Islet precursor cell (in vitro differentiated cells): ENCODE data around the gene KCNH5.

Experiments
- DNase-seq: peaks from one replicate; pipeline ENCODE4 v3.0.0-alpha.2; 2018

KCNH5 gene

GRCh38 chr14:62994096-62994495 lies 51.2 kb downstream of the KCNH5 start:
- no peak for DNase-seq

- no peak for DNase-seq
Observed at GRCh38 chr14:62988967-62989366, 56.3 kb downstream of the KCNH5 start.

GRCh38 chr14:62983821-62984220 lies 61.4 kb downstream of the KCNH5 start:
- no peak for DNase-seq

DNA sequence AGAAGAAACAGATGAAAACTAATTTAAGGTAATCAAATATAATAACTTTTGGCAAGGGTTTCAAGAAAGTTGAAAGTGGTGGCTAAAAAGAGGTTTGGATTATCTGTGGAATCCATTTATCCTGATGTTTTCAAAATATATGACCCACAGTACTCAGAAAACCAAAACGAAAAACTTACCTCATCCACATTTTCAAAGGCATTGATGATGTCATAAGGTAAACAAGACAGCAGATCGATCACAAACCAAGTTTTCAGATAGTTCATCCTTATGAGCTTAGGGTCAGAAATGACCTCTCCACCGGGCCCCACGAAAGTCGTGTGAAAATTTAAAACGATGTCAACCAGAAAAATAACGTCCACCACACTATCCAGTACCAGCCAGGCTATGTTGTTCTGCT lies 64.6 kb downstream of the KCNH5 start:
- no peak for DNase-seq

- no peak for DNase-seq
Observed at GRCh38 chr14:62957562-62957961, 87.7 kb downstream of the KCNH5 start.

GRCh38 chr14:62956413-62956812 lies 88.8 kb downstream of the KCNH5 start:
- DNase-seq, result no peak

DNA sequence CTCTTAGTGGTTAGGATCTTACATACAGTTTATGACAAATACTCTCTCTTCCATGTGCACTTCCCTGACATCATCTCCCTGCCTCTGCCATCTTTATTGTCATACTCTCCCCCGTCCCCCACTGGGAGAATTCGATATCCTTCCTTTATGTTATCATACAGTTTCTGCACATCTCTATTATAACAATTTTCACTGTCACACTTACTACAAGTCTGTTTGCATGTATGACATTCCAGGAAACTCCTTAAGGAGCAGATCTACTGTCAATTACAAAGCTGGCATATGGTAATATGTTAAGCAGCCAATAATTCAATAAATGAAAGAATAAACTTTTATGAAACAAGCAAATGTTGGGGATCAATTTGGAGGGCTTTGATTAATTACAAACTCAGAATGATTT lies 91.1 kb downstream of the KCNH5 start:
- no peak for DNase-seq

DNA sequence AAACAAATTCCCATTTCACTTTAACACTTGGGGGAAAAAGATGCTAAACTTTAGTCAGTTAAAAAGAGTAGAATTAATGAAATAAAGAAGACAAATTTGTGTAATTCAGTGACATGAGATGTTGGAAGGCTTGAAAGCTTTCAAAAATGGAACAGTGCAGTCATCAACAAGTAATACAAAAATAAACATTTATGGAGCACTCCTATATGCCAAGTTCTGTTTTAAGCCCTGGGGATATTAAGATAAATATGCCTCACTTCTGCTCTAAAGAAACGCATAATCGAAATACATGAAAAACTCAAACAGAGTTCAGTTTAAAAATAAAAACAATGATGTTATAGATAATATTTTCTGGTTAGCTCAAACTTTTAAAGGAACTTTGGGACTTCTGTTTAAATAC lies 93.0 kb downstream of the KCNH5 start:
- DNase-seq, result no peak

DNA sequence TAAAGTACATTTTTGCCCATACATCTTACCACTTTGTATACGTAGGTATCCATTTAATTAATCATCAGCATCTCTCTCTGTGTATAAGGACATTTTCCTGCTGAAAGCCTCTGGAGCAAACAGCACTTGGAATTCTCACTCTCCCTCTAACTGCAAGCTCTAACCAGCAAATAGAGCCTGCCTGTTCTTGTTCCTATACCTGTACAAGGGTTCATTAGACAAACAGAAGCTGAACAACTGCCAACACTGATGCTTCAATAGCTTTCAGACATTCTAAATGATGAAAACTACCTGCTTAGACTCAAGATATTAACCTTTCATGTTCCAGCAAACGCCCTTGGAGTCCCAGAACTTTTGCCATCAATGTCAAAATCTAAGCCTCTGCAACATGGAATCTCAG lies 98.0 kb downstream of the KCNH5 start:
- DNase-seq, result no peak

GRCh38 chr14:62946221-62946620 lies 99.0 kb downstream of the KCNH5 start:
- no peak for DNase-seq

- DNase-seq, result no peak
Observed at GRCh38 chr14:62943202-62943601, 102.1 kb downstream of the KCNH5 start.

DNA sequence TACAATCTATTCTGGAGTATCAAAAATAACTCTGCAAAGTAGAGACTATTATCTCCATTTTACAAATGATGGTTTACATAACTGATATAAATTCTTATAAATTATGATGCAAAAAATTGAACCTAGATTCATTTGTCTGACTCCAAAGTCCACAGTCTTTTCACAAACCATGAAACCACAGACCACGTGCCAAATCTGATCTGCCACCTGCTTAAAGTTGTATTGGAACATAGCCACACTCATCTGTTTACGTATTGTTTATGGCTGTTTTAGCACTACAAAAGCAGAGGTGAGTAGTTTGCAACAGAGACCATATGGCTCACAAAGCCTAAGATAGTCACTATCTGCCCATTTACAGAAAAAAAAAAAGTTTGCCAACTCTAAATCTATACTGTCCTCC lies 105.3 kb downstream of the KCNH5 start:
- no peak for DNase-seq

GRCh38 chr14:62938778-62939177 lies 106.5 kb downstream of the KCNH5 start:
- no peak for DNase-seq

GRCh38 chr14:62934439-62934838 lies 110.8 kb downstream of the KCNH5 start:
- DNase-seq, result no peak

GRCh38 chr14:62921466-62921865 lies 123.8 kb downstream of the KCNH5 start:
- DNase-seq, result no peak

DNA sequence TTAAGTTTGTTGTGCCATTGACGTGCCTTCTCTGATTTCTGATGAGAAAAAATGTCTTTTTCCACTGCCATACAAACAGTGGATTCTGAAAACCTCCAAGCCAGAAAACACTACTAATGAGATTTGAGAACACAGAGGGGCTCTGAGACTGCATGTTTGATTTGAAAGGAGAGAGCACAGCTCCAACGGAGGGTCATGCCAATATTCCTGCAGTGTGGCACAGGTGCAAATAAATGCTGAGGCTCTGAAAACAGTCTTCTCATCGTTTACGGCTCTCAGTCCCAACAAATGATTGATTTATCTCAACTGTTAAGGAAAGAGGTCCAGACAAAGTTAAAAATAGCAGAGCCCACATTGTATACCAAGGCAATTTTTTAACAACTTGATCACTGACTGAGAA lies 128.7 kb downstream of the KCNH5 start:
- no peak for DNase-seq

GRCh38 chr14:62914873-62915272 lies 130.4 kb downstream of the KCNH5 start:
- no peak for DNase-seq

DNA sequence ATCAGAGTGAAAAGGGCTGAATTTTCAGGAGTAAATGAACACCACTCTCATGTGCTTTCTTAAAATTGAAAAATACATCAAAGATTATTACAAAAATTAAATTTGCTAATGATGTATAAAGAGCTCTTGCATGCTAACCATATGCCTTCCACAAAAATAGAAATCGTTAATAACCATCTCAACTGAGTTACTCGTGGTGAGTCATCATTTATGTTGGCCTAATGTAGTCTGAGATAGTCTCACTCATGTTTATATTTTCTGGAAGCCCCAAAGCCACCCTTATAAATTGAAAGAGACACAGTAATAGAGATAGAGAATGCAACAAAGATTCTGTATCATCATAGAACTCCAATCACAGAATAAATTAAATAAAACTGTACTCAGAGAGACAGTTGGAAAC lies 131.2 kb downstream of the KCNH5 start:
- DNase-seq, result no peak

- no peak for DNase-seq
Observed at GRCh38 chr14:62908506-62908905, 136.8 kb downstream of the KCNH5 start.

DNA sequence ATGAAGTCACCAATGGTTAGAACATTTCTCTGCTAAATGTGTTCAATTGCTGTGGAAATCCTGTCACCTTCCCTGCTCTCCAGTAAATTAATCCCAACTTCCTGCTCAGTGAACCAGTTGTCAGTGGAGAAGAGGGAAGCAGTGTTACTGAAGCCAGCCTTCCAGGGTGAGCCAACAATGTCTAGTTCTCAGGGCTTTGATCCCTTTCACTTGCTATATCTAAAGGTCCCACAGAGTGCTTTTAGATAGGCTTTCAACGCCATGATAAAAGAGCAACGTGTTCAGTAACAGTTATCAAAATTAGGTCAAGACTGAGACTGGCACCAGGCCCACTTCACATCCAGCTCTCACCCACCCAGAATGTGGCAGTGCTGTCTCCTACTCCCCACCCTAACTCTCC lies 139.7 kb downstream of the KCNH5 start:
- no peak for DNase-seq

- no peak for DNase-seq
Observed at GRCh38 chr14:62897771-62898170, 147.5 kb downstream of the KCNH5 start.

DNA sequence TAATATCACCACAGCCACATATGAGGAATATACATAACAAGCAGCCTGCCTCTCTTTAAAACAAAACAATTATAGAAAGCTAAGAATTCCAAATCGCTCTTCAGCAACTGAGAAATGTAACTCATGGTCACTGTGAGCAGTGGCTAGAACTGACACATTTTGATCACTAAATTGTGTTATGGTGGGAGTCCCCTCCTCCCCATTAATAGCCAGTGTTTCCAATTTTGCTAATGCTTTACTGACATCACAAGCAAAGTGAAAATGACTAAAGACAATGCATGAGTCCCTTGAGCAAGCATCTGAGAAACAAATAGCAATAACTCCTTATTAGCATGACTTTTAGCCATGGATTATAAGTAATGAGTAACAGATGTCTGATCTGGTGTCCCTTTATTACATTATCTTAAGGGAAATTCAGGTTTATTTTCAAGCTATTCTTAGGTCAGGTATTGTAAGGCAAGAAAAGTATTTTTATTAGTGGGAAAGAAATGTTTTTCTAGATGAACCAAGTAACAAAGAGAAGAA lies 148.3 kb downstream of the KCNH5 start:
- DNase-seq, result no peak

DNA sequence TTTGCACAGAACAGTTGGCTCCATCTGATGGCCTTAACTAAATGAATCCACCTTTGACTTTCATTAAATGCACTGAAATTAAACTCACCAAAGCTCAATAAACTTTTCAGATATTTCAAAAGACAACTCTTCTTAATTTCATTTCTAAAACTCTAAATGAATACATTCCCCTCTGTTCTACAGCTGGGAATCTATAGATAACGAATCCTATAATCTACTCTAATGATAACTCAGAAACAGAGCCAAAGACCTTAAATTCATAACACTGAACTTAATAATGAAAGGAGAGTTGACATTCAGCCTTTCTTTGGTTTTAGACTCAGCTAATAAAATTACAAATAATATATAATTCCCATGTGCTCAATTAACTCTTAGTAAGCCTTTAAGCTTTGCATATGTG lies 150.5 kb downstream of the KCNH5 start:
- no peak for DNase-seq

GRCh38 chr14:62889364-62889763 lies 155.9 kb downstream of the KCNH5 start:
- DNase-seq, result no peak

- DNase-seq, result no peak
Observed at GRCh38 chr14:62886461-62886860, 158.8 kb downstream of the KCNH5 start.

- DNase-seq, result no peak
Observed at GRCh38 chr14:62885451-62885850, 159.8 kb downstream of the KCNH5 start.
